ENCODE data around the gene GPATCH2.
"Not testable (repeated sequence)": the region's sequence is repeated elsewhere in the genome, so short reads cannot be mapped to it uniquely, and the experiment has no call there.

GPATCH2 gene

GRCh38 chr1:217433664-217434063, 197.2 kb downstream of the GPATCH2 start:
- no peak for DNase-seq

GRCh38 chr1:217432339-217432738, 198.6 kb downstream of the GPATCH2 start:
- no peak for DNase-seq

- DNase-seq: no peak
These were observed 199.5 kb downstream of the GPATCH2 start for GRCh38 chr1:217431395-217431794.

GRCh38 chr1:217425422-217425821, 205.5 kb downstream of the GPATCH2 start:
- no peak for DNase-seq

GRCh38 chr1:217419194-217419551, 211.7 kb downstream of the GPATCH2 start:
- no peak for DNase-seq

- no peak for DNase-seq
These were observed 212.4 kb downstream of the GPATCH2 start for GRCh38 chr1:217418269-217419193.

GRCh38 chr1:217417363-217417762, 213.5 kb downstream of the GPATCH2 start:
- DNase-seq: no peak

- DNase-seq: no peak
These were observed 223.3 kb downstream of the GPATCH2 start for GRCh38 chr1:217407534-217408001.

- DNase-seq: no peak
These were observed 227.7 kb downstream of the GPATCH2 start for GRCh38 chr1:217403026-217403720.

- DNase-seq: no peak
These were observed 228.6 kb downstream of the GPATCH2 start for GRCh38 chr1:217402301-217402700.

GRCh38 chr1:217393896-217394295, 237.0 kb downstream of the GPATCH2 start:
- no peak for DNase-seq

GRCh38 chr1:217392441-217392840, 238.4 kb downstream of the GPATCH2 start:
- no peak for DNase-seq

- no peak for DNase-seq
These were observed 241.0 kb downstream of the GPATCH2 start for GRCh38 chr1:217389895-217390294.

- no peak for DNase-seq
These were observed 242.3 kb downstream of the GPATCH2 start for GRCh38 chr1:217388522-217389065.

GRCh38 chr1:217381773-217382172, 249.1 kb downstream of the GPATCH2 start:
- not testable (repeated sequence) for DNase-seq

GRCh38 chr1:217379804-217380203, 251.1 kb downstream of the GPATCH2 start:
- not testable (repeated sequence) for DNase-seq

GRCh38 chr1:217379336-217379735, 251.6 kb downstream of the GPATCH2 start:
- DNase-seq: no peak
